GM12865 (cell line): ENCODE measurements around the gene SOX21.
"Not testable (repeated sequence)": the region's sequence is repeated elsewhere in the genome, so short reads cannot be mapped to it uniquely, and the experiment has no call there.

Experiments used
- DNase-seq: peaks from one replicate; pipeline ENCODE4 v3.0.0; 2010; ENCODE audit warnings: low read depth
- H3K4me3 ChIP-seq: 2 replicates; pipeline ENCODE4 v1.5.1; 2011; ENCODE audit warnings: mild to moderate bottlenecking, low read depth, low read length, control low read depth
- CTCF ChIP-seq: IDR thresholded peaks from 2 replicates; pipeline ENCODE4 v1.5.1; 2011; ENCODE audit warnings: low read length, control low read depth, low read depth, inconsistent platforms; ENCODE audit not compliant: insufficient read depth; ENCODE audit errors: missing control alignments

The SOX21 gene

GRCh38 chr13:94731028-94731427 lies 18.7 kb upstream of the SOX21 start:
- no peak for TF ChIP-seq CTCF
- DNase-seq = no peak
- no peak overlapping the region for H3K4me3 ChIP-seq

GRCh38 chr13:94729941-94730340 lies 17.6 kb upstream of the SOX21 start:
- DNase-seq, H3K4me3 ChIP-seq: not testable (repeated sequence)

- TF ChIP-seq CTCF = no peak
- no peak for DNase-seq
- no peak overlapping the region for H3K4me3 ChIP-seq
Observed at GRCh38 chr13:94726425-94726824, 14.1 kb upstream of the SOX21 start.

- no peak for TF ChIP-seq CTCF
- no peak overlapping the region for H3K4me3 ChIP-seq
- no peak for DNase-seq
Observed at GRCh38 chr13:94722609-94723345, 10.4 kb upstream of the SOX21 start.

GRCh38 chr13:94718697-94719096 lies 6.4 kb upstream of the SOX21 start:
- DNase-seq, H3K4me3 ChIP-seq: not testable (repeated sequence)

- DNase-seq = no peak
- TF ChIP-seq CTCF = no peak
- H3K4me3 ChIP-seq = no peak overlapping the region
Observed at GRCh38 chr13:94717916-94718315, 5.6 kb upstream of the SOX21 start.

GRCh38 chr13:94716016-94716415 lies 3.7 kb upstream of the SOX21 start:
- TF ChIP-seq CTCF = no peak
- DNase-seq = no peak
- no peak overlapping the region for H3K4me3 ChIP-seq

GRCh38 chr13:94713561-94714182 lies 1.3 kb upstream of the SOX21 start:
- DNase-seq = no peak
- H3K4me3 ChIP-seq = no peak overlapping the region

More at GRCh38 chr13:94713561-94714182, 1.3 kb upstream of the SOX21 start:
- no peak for TF ChIP-seq CTCF
